NCI-H526 treated with DMSO at 0.1 percent for 48 hours (cell line): ENCODE data around the gene CTCFL.

Experiments used
- DNase-seq: peaks from one replicate; lab custom pipeline; 2025; lab: John Stamatoyannopoulos, UW

Gene CTCFL

GRCh38 chr20:57560554-57561355 is 35.8 kb upstream of the CTCFL start, which contains the start of gene PCK1:
Gene PCK1 (plus strand): TSS chr20:57561110. CDS start chr20:57561412, 302 bp downstream.
- DNase-seq, result no peak

- no peak for DNase-seq
These were observed 35.0 kb upstream of the CTCFL start for GRCh38 chr20:57559658-57560553.

GRCh38 chr20:57559289-57559634 is 34.3 kb upstream of the CTCFL start:
- no peak for DNase-seq

GRCh38 chr20:57558614-57559288 is 33.8 kb upstream of the CTCFL start:
- no peak for DNase-seq

- no peak for DNase-seq
These were observed 33.1 kb upstream of the CTCFL start for GRCh38 chr20:57557926-57558613.

GRCh38 chr20:57556980-57557274 is 32.0 kb upstream of the CTCFL start:
- no peak for DNase-seq

- no peak for DNase-seq
These were observed 30.7 kb upstream of the CTCFL start for GRCh38 chr20:57555457-57556184.

GRCh38 chr20:57553376-57554018 is 28.6 kb upstream of the CTCFL start:
- no peak for DNase-seq

GRCh38 chr20:57552471-57552870 is 27.5 kb upstream of the CTCFL start:
- no peak for DNase-seq

- DNase-seq, result no peak
These were observed 23.5 kb upstream of the CTCFL start for GRCh38 chr20:57548177-57549058.

GRCh38 chr20:57546956-57547649 is 22.2 kb upstream of the CTCFL start:
- no peak for DNase-seq

GRCh38 chr20:57545927-57546662 is 21.2 kb upstream of the CTCFL start:
- DNase-seq, result no peak

- DNase-seq, result no peak
These were observed 20.1 kb upstream of the CTCFL start for GRCh38 chr20:57544838-57545564.

GRCh38 chr20:57543754-57544153 is 18.8 kb upstream of the CTCFL start:
- no peak for DNase-seq

GRCh38 chr20:57540890-57541580 is 16.1 kb upstream of the CTCFL start:
- DNase-seq, result no peak

- no peak for DNase-seq
These were observed 14.9 kb upstream of the CTCFL start for GRCh38 chr20:57539889-57540288.

GRCh38 chr20:57537822-57538221 is 12.9 kb upstream of the CTCFL start:
- peak; percentile 16 for DNase-seq
